HEK293 (cell line): Measurements from ENCODE around the gene SUPT5H.

ENCODE experiments used
- CTCF ChIA-PET: fragments of 350-600 bp; formaldehyde crosslinking; extraction: SDS; loops from one replicate; lab custom pipeline; 2021; ENCODE audit warnings: antibody characterized with exemption; lab: Yijun Ruan, JAX
- POLR2A ChIA-PET: fragments of 300-600 bp; formaldehyde crosslinking; extraction: SDS; loops from one replicate; lab custom pipeline; 2020; ENCODE audit warnings: antibody characterized with exemption, inconsistent platforms; lab: Yijun Ruan, JAX
- H3K27ac ChIP-seq: fragments of 200-500 bp; sonication (Bioruptor generic); 2 replicates; pipeline ENCODE4 v1.5.1; 2014; ENCODE audit warnings: low read depth, low read length, control low read depth, inconsistent platforms; ENCODE audit errors: extremely low read depth
- H3K36me3 ChIP-seq, 2 experiments: fragments of 200-500 bp in 1 of 2; sonication (Bioruptor generic) in 1 of 2; 1 replicate in 1 of 2; 2 replicates in 1 of 2; pipeline ENCODE4 v1.5.1; 2014 to 2017; ENCODE audit warnings: inconsistent platforms in 2 of 2, low read length in 2 of 2; ENCODE audit not compliant: control insufficient read depth in 2 of 2, insufficient read depth in 1 of 2
- H3K4me1 ChIP-seq: fragments of 200-500 bp; sonication (Bioruptor generic); 2 replicates; pipeline ENCODE4 v1.5.1; 2014; ENCODE audit warnings: mild to moderate bottlenecking, low read length, inconsistent platforms; ENCODE audit not compliant: control insufficient read depth, insufficient read depth
- H3K4me3 ChIP-seq: 2 replicates; pipeline ENCODE4 v1.5.1; 2011; ENCODE audit warnings: low read depth, mild to moderate bottlenecking, control low read depth, low read length, moderate library complexity
- H3K9me3 ChIP-seq: fragments of 200-500 bp; sonication (Bioruptor generic); 2 replicates; pipeline ENCODE4 v1.5.1; 2014; ENCODE audit warnings: low read depth, low read length, inconsistent platforms; ENCODE audit not compliant: control insufficient read depth, insufficient read depth
- BCL11A ChIP-seq: fragments of 450-650 bp; formaldehyde crosslinking; IDR thresholded peaks from 2 replicates; pipeline ENCODE4 v1.5.1; 2016; ENCODE audit warnings: low read depth, missing biosample characterization, missing genetic modification characterization
- FEZF1 ChIP-seq: fragments of 450-650 bp; formaldehyde crosslinking; IDR thresholded peaks from 2 replicates; pipeline ENCODE4 v1.5.1; 2016; ENCODE audit warnings: missing biosample characterization, missing genetic modification characterization
- GLIS1 ChIP-seq: fragments of 450-650 bp; formaldehyde crosslinking; IDR thresholded peaks from 2 replicates; pipeline ENCODE4 v1.5.1; 2016; ENCODE audit warnings: missing biosample characterization, missing genetic modification characterization
- IKZF3 ChIP-seq: fragments of 450-650 bp; IDR thresholded peaks from 2 replicates; pipeline ENCODE4 v1.5.0; 2018; ENCODE audit warnings: missing biosample characterization, mild to moderate bottlenecking, missing genetic modification characterization, moderate library complexity
- KLF16 ChIP-seq: fragments of 450-650 bp; formaldehyde crosslinking; IDR thresholded peaks from 2 replicates; pipeline ENCODE4 v1.5.1; 2017; ENCODE audit warnings: missing biosample characterization, missing genetic modification characterization
- OSR2 ChIP-seq: fragments of 450-650 bp; formaldehyde crosslinking; IDR thresholded peaks from 2 replicates; pipeline ENCODE4 v1.5.1; 2016; ENCODE audit warnings: missing biosample characterization, missing genetic modification characterization
- PRDM1 ChIP-seq: fragments of 450-650 bp; formaldehyde crosslinking; IDR thresholded peaks from 2 replicates; pipeline ENCODE4; 2016; ENCODE audit warnings: missing biosample characterization, missing genetic modification characterization
- SALL2 ChIP-seq: fragments of 450-650 bp; formaldehyde crosslinking; IDR thresholded peaks from 2 replicates; pipeline ENCODE4 v1.5.0; 2017; ENCODE audit warnings: missing biosample characterization, mild to moderate bottlenecking, missing genetic modification characterization, borderline replicate concordance
- ZIC2 ChIP-seq: fragments of 450-650 bp; formaldehyde crosslinking; IDR thresholded peaks from 2 replicates; pipeline ENCODE4 v1.5.1; 2016; ENCODE audit warnings: missing biosample characterization, missing genetic modification characterization
- ZNF10 ChIP-seq: fragments of 450-650 bp; formaldehyde crosslinking; IDR thresholded peaks from 2 replicates; pipeline ENCODE4 v1.5.1; 2017; ENCODE audit warnings: missing biosample characterization, missing genetic modification characterization
- ZNF311 ChIP-seq: fragments of 450-650 bp; formaldehyde crosslinking; IDR thresholded peaks from 2 replicates; pipeline ENCODE4 v1.5.1; 2017; ENCODE audit warnings: missing biosample characterization, missing genetic modification characterization, borderline replicate concordance
- ZNF354C ChIP-seq: fragments of 450-650 bp; formaldehyde crosslinking; IDR thresholded peaks from 2 replicates; pipeline ENCODE4 v1.5.1; 2016; ENCODE audit warnings: missing biosample characterization, missing genetic modification characterization, low read depth, borderline replicate concordance
- ZNF416 ChIP-seq: fragments of 450-650 bp; formaldehyde crosslinking; IDR thresholded peaks from 2 replicates; pipeline ENCODE4 v1.5.1; 2016; ENCODE audit warnings: missing biosample characterization, missing genetic modification characterization
- ZNF596 ChIP-seq: fragments of 450-650 bp; IDR thresholded peaks from 2 replicates; pipeline ENCODE4 v1.5.0; 2018; ENCODE audit warnings: missing biosample characterization, mild to moderate bottlenecking, missing genetic modification characterization, moderate library complexity
- ZNF785 ChIP-seq: fragments of 450-650 bp; formaldehyde crosslinking; IDR thresholded peaks from 2 replicates; pipeline ENCODE4 v1.5.1; 2016; ENCODE audit warnings: missing biosample characterization, missing genetic modification characterization
- TF ChIP-seq, protein P1 (sequence below): fragments of 450-650 bp; formaldehyde crosslinking; IDR thresholded peaks from 2 replicates; pipeline ENCODE4 v1.5.1; 2016; ENCODE audit warnings: missing biosample characterization, missing genetic modification characterization
- TF ChIP-seq, protein P2 (sequence below): fragments of 450-650 bp; formaldehyde crosslinking; IDR thresholded peaks from 2 replicates; pipeline ENCODE4 v1.5.1; 2016; ENCODE audit warnings: missing biosample characterization, missing genetic modification characterization
- TF ChIP-seq, protein P3 (sequence below): fragments of 450-650 bp; formaldehyde crosslinking; IDR thresholded peaks from 2 replicates; pipeline ENCODE4 v1.5.1; 2017; ENCODE audit warnings: missing biosample characterization, missing genetic modification characterization
- TF ChIP-seq, protein P4 (sequence below): fragments of 450-650 bp; formaldehyde crosslinking; IDR thresholded peaks from 2 replicates; pipeline ENCODE4 v1.5.1; 2017; ENCODE audit warnings: missing biosample characterization, missing genetic modification characterization
- TF ChIP-seq, protein P5 (sequence below): fragments of 450-650 bp; formaldehyde crosslinking; IDR thresholded peaks from 2 replicates; pipeline ENCODE4 v1.5.1; 2016; ENCODE audit warnings: missing biosample characterization, missing genetic modification characterization

SUPT5H gene

DNA sequence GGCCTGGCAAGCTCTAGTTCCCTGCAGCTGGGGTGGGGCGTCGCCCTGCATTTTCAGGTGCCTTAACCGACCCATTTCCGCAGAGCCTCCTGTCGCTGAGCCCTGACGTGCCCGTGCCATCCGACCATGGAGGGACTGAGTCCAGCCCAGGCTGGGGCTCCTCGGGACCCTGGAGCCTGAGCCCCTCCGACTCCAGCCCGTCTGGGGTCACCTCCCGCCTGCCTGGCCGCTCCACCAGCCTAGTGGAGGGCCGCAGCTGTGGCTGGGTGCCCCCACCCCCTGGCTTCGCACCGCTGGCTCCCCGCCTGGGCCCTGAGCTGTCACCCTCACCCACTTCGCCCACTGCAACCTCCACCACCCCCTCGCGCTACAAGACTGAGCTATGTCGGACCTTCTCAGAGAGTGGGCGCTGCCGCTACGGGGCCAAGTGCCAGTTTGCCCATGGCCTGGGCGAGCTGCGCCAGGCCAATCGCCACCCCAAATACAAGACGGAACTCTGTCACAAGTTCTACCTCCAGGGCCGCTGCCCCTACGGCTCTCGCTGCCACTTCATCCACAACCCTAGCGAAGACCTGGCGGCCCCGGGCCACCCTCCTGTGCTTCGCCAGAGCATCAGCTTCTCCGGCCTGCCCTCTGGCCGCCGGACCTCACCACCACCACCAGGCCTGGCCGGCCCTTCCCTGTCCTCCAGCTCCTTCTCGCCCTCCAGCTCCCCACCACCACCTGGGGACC is 37.6 kb upstream of the SUPT5H start (continued):
- TF ChIP-seq, protein P1, sequence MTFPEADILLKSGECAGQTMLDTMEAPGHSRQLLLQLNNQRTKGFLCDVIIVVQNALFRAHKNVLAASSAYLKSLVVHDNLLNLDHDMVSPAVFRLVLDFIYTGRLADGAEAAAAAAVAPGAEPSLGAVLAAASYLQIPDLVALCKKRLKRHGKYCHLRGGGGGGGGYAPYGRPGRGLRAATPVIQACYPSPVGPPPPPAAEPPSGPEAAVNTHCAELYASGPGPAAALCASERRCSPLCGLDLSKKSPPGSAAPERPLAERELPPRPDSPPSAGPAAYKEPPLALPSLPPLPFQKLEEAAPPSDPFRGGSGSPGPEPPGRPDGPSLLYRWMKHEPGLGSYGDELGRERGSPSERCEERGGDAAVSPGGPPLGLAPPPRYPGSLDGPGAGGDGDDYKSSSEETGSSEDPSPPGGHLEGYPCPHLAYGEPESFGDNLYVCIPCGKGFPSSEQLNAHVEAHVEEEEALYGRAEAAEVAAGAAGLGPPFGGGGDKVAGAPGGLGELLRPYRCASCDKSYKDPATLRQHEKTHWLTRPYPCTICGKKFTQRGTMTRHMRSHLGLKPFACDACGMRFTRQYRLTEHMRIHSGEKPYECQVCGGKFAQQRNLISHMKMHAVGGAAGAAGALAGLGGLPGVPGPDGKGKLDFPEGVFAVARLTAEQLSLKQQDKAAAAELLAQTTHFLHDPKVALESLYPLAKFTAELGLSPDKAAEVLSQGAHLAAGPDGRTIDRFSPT = peak; percentile 99
- TF ChIP-seq FEZF1 (no peak), ZNF311 (tag by site-specific recombination) (no peak), PRDM1 (tag by site-specific recombination) (no peak)

DNA sequence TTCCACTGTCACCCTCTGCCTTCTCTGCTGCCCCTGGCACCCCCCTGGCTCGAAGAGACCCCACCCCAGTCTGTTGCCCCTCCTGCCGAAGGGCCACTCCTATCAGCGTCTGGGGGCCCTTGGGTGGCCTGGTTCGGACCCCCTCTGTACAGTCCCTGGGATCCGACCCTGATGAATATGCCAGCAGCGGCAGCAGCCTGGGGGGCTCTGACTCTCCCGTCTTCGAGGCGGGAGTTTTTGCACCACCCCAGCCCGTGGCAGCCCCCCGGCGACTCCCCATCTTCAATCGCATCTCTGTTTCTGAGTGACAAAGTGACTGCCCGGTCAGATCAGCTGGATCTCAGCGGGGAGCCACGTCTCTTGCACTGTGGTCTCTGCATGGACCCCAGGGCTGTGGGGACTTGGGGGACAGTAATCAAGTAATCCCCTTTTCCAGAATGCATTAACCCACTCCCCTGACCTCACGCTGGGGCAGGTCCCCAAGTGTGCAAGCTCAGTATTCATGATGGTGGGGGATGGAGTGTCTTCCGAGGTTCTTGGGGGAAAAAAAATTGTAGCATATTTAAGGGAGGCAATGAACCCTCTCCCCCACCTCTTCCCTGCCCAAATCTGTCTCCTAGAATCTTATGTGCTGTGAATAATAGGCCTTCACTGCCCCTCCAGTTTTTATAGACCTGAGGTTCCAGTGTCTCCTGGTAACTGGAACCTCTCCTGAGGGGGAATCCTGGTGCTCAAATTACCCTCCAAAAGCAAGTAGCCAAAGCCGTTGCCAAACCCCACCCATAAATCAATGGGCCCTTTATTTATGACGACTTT is 36.8 kb upstream of the SUPT5H start:
- Histone ChIP-seq H3K27ac (peak overlapping the region; percentile 29; the same call in 1 of the 2 replicates), H3K9me3 (no peaks in the 10 kb centered on the region), H3K4me1 (peaks cover 44% of the 10 kb centered on the region), H3K36me3 (peaks cover 0 to 3% of the 10 kb centered on the region in 2 experiments; a peak in 1 of 3 replicates), H3K4me3 (no peak overlapping the region)
- CTCF ChIA-PET = interaction anchor here (0.6 to 4.6 kb wide), 8 partner anchors 11 to 97 kb away, joined by 3 to 41 read pairs (median 3); no protein-coding TSS in a partner anchor
- POLR2A ChIA-PET = interaction anchor here (0.6 to 11.2 kb wide), 7 partner anchors 10 to 82 kb away, joined by 3 to 175 read pairs (median 10); partner anchors contain the start of genes MED29, PAF1, RPS16 and TIMM50
- TF ChIP-seq SALL2 (tag by site-specific recombination) (no peak), FEZF1 (peak; percentile 19; the same call in 1 of the 2 replicates), ZNF10 (tag by site-specific recombination) (peak; percentile 21; the same call in 1 of the 2 replicates), ZNF416 (tag by site-specific recombination) (no peak), ZNF354C (tag by site-specific recombination) (no peak), KLF16 (tag by site-specific recombination) (no peak), GLIS1 (tag by site-specific recombination) (peak; percentile 53), ZNF311 (tag by site-specific recombination) (no peak), ZNF785 (tag by site-specific recombination) (no peak), IKZF3 (tag by site-specific recombination) (peak; percentile 91), OSR2 (tag by site-specific recombination) (peak; percentile 87), ZNF596 (tag by site-specific recombination) (peak; percentile 38; the same call in 1 of the 2 replicates), ZIC2 (peak; percentile 61), BCL11A (tag by site-specific recombination) (0 out of 2 replicates have a peak, but pooled peaks have one; percentile 30)
- TF ChIP-seq, protein P2, sequence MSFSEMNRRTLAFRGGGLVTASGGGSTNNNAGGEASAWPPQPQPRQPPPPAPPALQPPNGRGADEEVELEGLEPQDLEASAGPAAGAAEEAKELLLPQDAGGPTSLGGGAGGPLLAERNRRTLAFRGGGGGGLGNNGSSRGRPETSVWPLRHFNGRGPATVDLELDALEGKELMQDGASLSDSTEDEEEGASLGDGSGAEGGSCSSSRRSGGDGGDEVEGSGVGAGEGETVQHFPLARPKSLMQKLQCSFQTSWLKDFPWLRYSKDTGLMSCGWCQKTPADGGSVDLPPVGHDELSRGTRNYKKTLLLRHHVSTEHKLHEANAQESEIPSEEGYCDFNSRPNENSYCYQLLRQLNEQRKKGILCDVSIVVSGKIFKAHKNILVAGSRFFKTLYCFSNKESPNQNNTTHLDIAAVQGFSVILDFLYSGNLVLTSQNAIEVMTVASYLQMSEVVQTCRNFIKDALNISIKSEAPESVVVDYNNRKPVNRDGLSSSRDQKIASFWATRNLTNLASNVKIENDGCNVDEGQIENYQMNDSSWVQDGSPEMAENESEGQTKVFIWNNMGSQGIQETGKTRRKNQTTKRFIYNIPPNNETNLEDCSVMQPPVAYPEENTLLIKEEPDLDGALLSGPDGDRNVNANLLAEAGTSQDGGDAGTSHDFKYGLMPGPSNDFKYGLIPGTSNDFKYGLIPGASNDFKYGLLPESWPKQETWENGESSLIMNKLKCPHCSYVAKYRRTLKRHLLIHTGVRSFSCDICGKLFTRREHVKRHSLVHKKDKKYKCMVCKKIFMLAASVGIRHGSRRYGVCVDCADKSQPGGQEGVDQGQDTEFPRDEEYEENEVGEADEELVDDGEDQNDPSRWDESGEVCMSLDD (tag by site-specific recombination) = peak; percentile 68; the same call in 1 of the 2 replicates
- TF ChIP-seq, protein P3, sequence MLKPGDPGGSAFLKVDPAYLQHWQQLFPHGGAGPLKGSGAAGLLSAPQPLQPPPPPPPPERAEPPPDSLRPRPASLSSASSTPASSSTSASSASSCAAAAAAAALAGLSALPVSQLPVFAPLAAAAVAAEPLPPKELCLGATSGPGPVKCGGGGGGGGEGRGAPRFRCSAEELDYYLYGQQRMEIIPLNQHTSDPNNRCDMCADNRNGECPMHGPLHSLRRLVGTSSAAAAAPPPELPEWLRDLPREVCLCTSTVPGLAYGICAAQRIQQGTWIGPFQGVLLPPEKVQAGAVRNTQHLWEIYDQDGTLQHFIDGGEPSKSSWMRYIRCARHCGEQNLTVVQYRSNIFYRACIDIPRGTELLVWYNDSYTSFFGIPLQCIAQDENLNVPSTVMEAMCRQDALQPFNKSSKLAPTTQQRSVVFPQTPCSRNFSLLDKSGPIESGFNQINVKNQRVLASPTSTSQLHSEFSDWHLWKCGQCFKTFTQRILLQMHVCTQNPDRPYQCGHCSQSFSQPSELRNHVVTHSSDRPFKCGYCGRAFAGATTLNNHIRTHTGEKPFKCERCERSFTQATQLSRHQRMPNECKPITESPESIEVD (tag by site-specific recombination) = no peak
- TF ChIP-seq, protein P4, sequence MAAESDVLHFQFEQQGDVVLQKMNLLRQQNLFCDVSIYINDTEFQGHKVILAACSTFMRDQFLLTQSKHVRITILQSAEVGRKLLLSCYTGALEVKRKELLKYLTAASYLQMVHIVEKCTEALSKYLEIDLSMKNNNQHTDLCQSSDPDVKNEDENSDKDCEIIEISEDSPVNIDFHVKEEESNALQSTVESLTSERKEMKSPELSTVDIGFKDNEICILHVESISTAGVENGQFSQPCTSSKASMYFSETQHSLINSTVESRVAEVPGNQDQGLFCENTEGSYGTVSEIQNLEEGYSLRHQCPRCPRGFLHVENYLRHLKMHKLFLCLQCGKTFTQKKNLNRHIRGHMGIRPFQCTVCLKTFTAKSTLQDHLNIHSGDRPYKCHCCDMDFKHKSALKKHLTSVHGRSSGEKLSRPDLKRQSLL (tag by site-specific recombination) = peak; percentile 40; the same call in 1 of the 2 replicates
- TF ChIP-seq, protein P5, sequence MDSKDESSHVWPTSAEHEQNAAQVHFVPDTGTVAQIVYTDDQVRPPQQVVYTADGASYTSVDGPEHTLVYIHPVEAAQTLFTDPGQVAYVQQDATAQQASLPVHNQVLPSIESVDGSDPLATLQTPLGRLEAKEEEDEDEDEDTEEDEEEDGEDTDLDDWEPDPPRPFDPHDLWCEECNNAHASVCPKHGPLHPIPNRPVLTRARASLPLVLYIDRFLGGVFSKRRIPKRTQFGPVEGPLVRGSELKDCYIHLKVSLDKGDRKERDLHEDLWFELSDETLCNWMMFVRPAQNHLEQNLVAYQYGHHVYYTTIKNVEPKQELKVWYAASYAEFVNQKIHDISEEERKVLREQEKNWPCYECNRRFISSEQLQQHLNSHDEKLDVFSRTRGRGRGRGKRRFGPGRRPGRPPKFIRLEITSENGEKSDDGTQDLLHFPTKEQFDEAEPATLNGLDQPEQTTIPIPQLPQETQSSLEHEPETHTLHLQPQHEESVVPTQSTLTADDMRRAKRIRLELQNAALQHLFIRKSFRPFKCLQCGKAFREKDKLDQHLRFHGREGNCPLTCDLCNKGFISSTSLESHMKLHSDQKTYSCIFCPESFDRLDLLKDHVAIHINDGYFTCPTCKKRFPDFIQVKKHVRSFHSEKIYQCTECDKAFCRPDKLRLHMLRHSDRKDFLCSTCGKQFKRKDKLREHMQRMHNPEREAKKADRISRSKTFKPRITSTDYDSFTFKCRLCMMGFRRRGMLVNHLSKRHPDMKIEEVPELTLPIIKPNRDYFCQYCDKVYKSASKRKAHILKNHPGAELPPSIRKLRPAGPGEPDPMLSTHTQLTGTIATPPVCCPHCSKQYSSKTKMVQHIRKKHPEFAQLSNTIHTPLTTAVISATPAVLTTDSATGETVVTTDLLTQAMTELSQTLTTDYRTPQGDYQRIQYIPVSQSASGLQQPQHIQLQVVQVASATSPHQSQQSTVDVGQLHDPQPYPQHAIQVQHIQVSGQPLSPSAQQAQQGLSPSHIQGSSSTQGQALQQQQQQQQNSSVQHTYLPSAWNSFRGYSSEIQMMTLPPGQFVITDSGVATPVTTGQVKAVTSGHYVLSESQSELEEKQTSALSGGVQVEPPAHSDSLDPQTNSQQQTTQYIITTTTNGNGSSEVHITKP (tag by site-specific recombination) = peak; percentile 78
